Ovary (tissue), 3 donors: ENCODE measurements around the gene EFCAB3.

Source experiments
- CTCF ChIP-seq, 3 donors: fragments of 450-650 bp in 2 of 3; fragments of 200-600 bp in 1 of 3; IDR thresholded peaks; one replicate each; pipeline versions ENCODE4 v1.5.1 to v1.8.0; 2016 to 2022; ENCODE audit warnings: antibody characterized with exemption in 3 of 3, mild to moderate bottlenecking in 1 of 3
- EP300 ChIP-seq: sonication (generic); formaldehyde crosslinking; IDR thresholded peaks from one replicate; pipeline ENCODE4 v1.6.1; 2017; ENCODE audit warnings: antibody characterized with exemption
- POLR2A ChIP-seq: fragments of 450-650 bp; IDR thresholded peaks from one replicate; pipeline ENCODE4 v1.6.1; 2017; ENCODE audit warnings: antibody characterized with exemption, mild to moderate bottlenecking, moderate library complexity
- donor health status: DM: no; HTN: no; CAD: no.

- TF ChIP-seq CTCF (IDR thresholded peaks at IDR 0.05), result no peak
- TF ChIP-seq EP300, result no peak
- TF ChIP-seq POLR2A, result no peak
Measured at GRCh38 chr17:62392908-62393307, 12.6 kb downstream of the EFCAB3 start.
